HG02571 (cell line): ENCODE results near the gene TCF20.

Experiments
- ATAC-seq: cut with Tn5 transposase; IDR thresholded peaks from one replicate; pipeline ENCODE4 v1.9.1; 2021; ENCODE audit warnings: mild to moderate bottlenecking, moderate library complexity; ENCODE audit not compliant: unreplicated experiment

The TCF20 gene

GRCh38 chr22:42270510-42271190 lies at the start of gene TCF20:
Gene TCF20, minus strand, starts transcription at chr22:42270653. Its CDS starts 55,348 bp downstream, at chr22:42215305.
- ATAC-seq: peak; percentile 60

- ATAC-seq: no peak
These were observed 48.9 kb upstream of the TCF20 start for GRCh38 chr22:42319386-42319785.

- no peak for ATAC-seq
These were observed 48.5 kb upstream of the TCF20 start for GRCh38 chr22:42318967-42319366.

- ATAC-seq: no peak
These were observed 47.5 kb upstream of the TCF20 start for GRCh38 chr22:42317691-42318547.

GRCh38 chr22:42317008-42317407 lies 46.6 kb upstream of the TCF20 start:
- no peak for ATAC-seq

- ATAC-seq: no peak
These were observed 44.9 kb upstream of the TCF20 start for GRCh38 chr22:42315392-42315756.

- ATAC-seq: no peak
These were observed 44.4 kb upstream of the TCF20 start for GRCh38 chr22:42314709-42315391.

GRCh38 chr22:42313804-42314581 lies 43.5 kb upstream of the TCF20 start:
- ATAC-seq: no peak

GRCh38 chr22:42313204-42313603 lies 42.8 kb upstream of the TCF20 start:
- ATAC-seq: no peak

- no peak for ATAC-seq
These were observed 40.0 kb upstream of the TCF20 start for GRCh38 chr22:42310291-42311015.

- no peak for ATAC-seq
These were observed 39.4 kb upstream of the TCF20 start for GRCh38 chr22:42309865-42310264.

GRCh38 chr22:42308892-42309468 lies 38.5 kb upstream of the TCF20 start:
- ATAC-seq: no peak

- no peak for ATAC-seq
These were observed 37.5 kb upstream of the TCF20 start for GRCh38 chr22:42307806-42308563.

- no peak for ATAC-seq
These were observed 35.6 kb upstream of the TCF20 start for GRCh38 chr22:42306010-42306409.

- ATAC-seq: no peak
These were observed 33.9 kb upstream of the TCF20 start for GRCh38 chr22:42304324-42304790.

- no peak for ATAC-seq
These were observed 33.2 kb upstream of the TCF20 start for GRCh38 chr22:42303396-42304323.

GRCh38 chr22:42301742-42302102 lies 31.3 kb upstream of the TCF20 start:
- ATAC-seq: no peak
